ENCODE data around the gene UBE2J2. TPM values are rescaled to one million over a fixed set of nuclear protein-coding genes. Genes with fewer than 3 reads are reported as not detected.

UBE2J2 gene
- total RNA-seq, 2 experiments from 2014 or later: 41.4 to 41.5 TPM

GRCh38 chr1:1274931-1275431, 1.3 kb upstream of the UBE2J2 start:
- no peaks in the 10 kb centered on the region for H3K9me3 Mint-ChIP-seq

GRCh38 chr1:1274299-1274930, 761 bp upstream of the UBE2J2 start:
- no peak for TF ChIP-seq CTCF (IDR thresholded peaks at IDR 0.05)
- Mint-ChIP-seq H3K4me1 (ENCODE audit: low read depth) (peaks cover 34% of the 10 kb centered on the region), H3K36me3 (ENCODE audit: low read depth) (peaks cover 21% of the 10 kb centered on the region), H3K9me3 (no peaks in the 10 kb centered on the region), H3K27ac (no peak overlapping the region), H3K4me3 (peak overlapping the region; percentile 73), H3K27me3 (no peaks in the 10 kb centered on the region)
- intact Hi-C loops (cut with DNase I, micrococcal nuclease): loop anchor here in 1 of 2 experiments (1.0 to 5.0 kb wide), 4 partner anchors 34 to 123 kb away; partner anchors contain the start of genes AURKAIP1, CCNL2, DVL1 and PUSL1
- no peak overlapping the region for H3K27ac ChIP-seq (ENCODE audit: low read depth in 1 of 2, low read length in 2 of 2)
- DNase-seq (peak in 1 of 14 experiments; percentile 42), ATAC-seq (ENCODE audit: poor library complexity) (no peak)
- H3K9me3 ChIP-seq (ENCODE audit: control insufficient read depth in 1 of 2, insufficient read depth in 1 of 2, low read length in 2 of 2): no peaks in the 10 kb centered on the region
- ChIA-PET POLR2A (interaction anchor here (0.9 to 2.1 kb wide), 3 partner anchors 19 to 125 kb away, joined by 3 to 8 read pairs (median 3); partner anchors contain the start of genes AURKAIP1 and CCNL2), CTCF (interaction anchor here (1.3 to 1.4 kb wide), 2 partner anchors 14 to 16 kb away, joined by 3 read pairs; no protein-coding TSS in a partner anchor)
- peaks cover 9% of the 10 kb centered on the region for H3K36me3 ChIP-seq (ENCODE audit: insufficient read depth, low read length)
- peak overlapping the region; percentile 66 for H3K4me3 ChIP-seq (ENCODE audit: low read length)
- peaks cover 45% of the 10 kb centered on the region for H3K4me1 ChIP-seq (ENCODE audit: insufficient read depth, low read length)
- H3K27me3 ChIP-seq (ENCODE audit: control insufficient read depth in 1 of 2, insufficient read depth in 2 of 2, low read length in 2 of 2): no peaks in the 10 kb centered on the region

More at GRCh38 chr1:1274931-1275431, 1.3 kb upstream of the UBE2J2 start:
- H3K4me1 Mint-ChIP-seq (ENCODE audit: low read depth): peaks cover 30% of the 10 kb centered on the region
- peaks cover 17% of the 10 kb centered on the region for H3K36me3 Mint-ChIP-seq (ENCODE audit: low read depth)
- H3K27me3 Mint-ChIP-seq: no peaks in the 10 kb centered on the region
- intact Hi-C loops (cut with DNase I, micrococcal nuclease): loop anchor here in 1 of 2 experiments (1.0 to 5.0 kb wide), 5 partner anchors 33 to 158 kb away; partner anchors contain the start of genes AURKAIP1, CCNL2, DVL1 and PUSL1
- H3K4me3 Mint-ChIP-seq: peak overlapping the region; percentile 73
- ChIA-PET CTCF (interaction anchor here (1.3 kb wide), 1 partner anchor 15 kb away, joined by 3 read pairs; no protein-coding TSS in a partner anchor), POLR2A (interaction anchor here (2.1 kb wide), 1 partner anchor 100 kb away, joined by 8 read pairs; the partner anchor contains the start of gene AURKAIP1)
- H3K27ac Mint-ChIP-seq: no peak overlapping the region
- ATAC-seq (ENCODE audit: poor library complexity) (no peak), DNase-seq (peak in 1 of 14 experiments; percentile 42)
- Histone ChIP-seq H3K4me1 (ENCODE audit: insufficient read depth, low read length) (peaks cover 40% of the 10 kb centered on the region), H3K4me3 (ENCODE audit: low read length) (no peak overlapping the region), H3K27ac (ENCODE audit: low read depth in 1 of 2, low read length in 2 of 2) (no peak overlapping the region), H3K36me3 (ENCODE audit: insufficient read depth, low read length) (peaks cover 9% of the 10 kb centered on the region), H3K9me3 (ENCODE audit: control insufficient read depth in 1 of 2, insufficient read depth in 1 of 2, low read length in 2 of 2) (no peaks in the 10 kb centered on the region), H3K27me3 (ENCODE audit: control insufficient read depth in 1 of 2, insufficient read depth in 2 of 2, low read length in 2 of 2) (no peaks in the 10 kb centered on the region)
- TF ChIP-seq CTCF (IDR thresholded peaks at IDR 0.05): no peak

GRCh38 chr1:1273209-1273511, 494 bp downstream of the UBE2J2 start:
- H3K27me3 Mint-ChIP-seq: no peaks in the 10 kb centered on the region
- peak overlapping the region; percentile 92 for H3K4me3 ChIP-seq (ENCODE audit: low read length)
- H3K27ac Mint-ChIP-seq: peak overlapping the region; percentile 85
- no peaks in the 10 kb centered on the region for H3K9me3 Mint-ChIP-seq
- H3K27ac ChIP-seq (ENCODE audit: low read depth in 1 of 2, low read length in 2 of 2): peak overlapping the region in 1 of 2 donors; percentile 29
- CTCF ChIA-PET: interaction anchor here (1.0 to 1.4 kb wide), 2 partner anchors 13 to 151 kb away, joined by 3 read pairs; no protein-coding TSS in a partner anchor
- POLR2A ChIA-PET: interaction anchor here (0.8 to 2.1 kb wide), 4 partner anchors 65 to 135 kb away, joined by 3 to 8 read pairs (median 3); partner anchors contain the start of genes AURKAIP1 and CCNL2
- no peak for TF ChIP-seq CTCF (IDR thresholded peaks at IDR 0.05)
- peaks cover 11% of the 10 kb centered on the region for H3K36me3 ChIP-seq (ENCODE audit: insufficient read depth, low read length)
- H3K9me3 ChIP-seq (ENCODE audit: control insufficient read depth in 1 of 2, insufficient read depth in 1 of 2, low read length in 2 of 2): no peaks in the 10 kb centered on the region
- H3K4me1 Mint-ChIP-seq (ENCODE audit: low read depth): peaks cover 34% of the 10 kb centered on the region
- peaks cover 24% of the 10 kb centered on the region for H3K36me3 Mint-ChIP-seq (ENCODE audit: low read depth)
- DNase-seq (peak in 1 of 14 experiments; percentile 52), ATAC-seq (ENCODE audit: poor library complexity) (peak; percentile 4)
- H3K27me3 ChIP-seq (ENCODE audit: control insufficient read depth in 1 of 2, insufficient read depth in 2 of 2, low read length in 2 of 2): no peaks in the 10 kb centered on the region
- peak overlapping the region; percentile 92 for H3K4me3 Mint-ChIP-seq
- H3K4me1 ChIP-seq (ENCODE audit: insufficient read depth, low read length): peaks cover 47% of the 10 kb centered on the region
- intact Hi-C loops (cut with DNase I, micrococcal nuclease): loop anchor here in 1 of 2 experiments (1.0 to 5.0 kb wide), 3 partner anchors 42 to 124 kb away; partner anchors contain the start of genes CCNL2, CPTP and INTS11
